GM12878 (cell line): ENCODE measurements around the gene DMXL1.

Experiments used
- ATF7 ChIP-seq: fragments of 450-650 bp; IDR thresholded peaks from 2 replicates; pipeline ENCODE4 v1.6.1; 2016; ENCODE audit warnings: low read depth, mild to moderate bottlenecking
- POLR2A ChIP-seq: IDR thresholded peaks from 2 replicates; pipeline ENCODE4 v1.6.1; 2011; ENCODE audit warnings: low read depth, mild to moderate bottlenecking, low read length
- SMC3 ChIP-seq: IDR thresholded peaks from 2 replicates; pipeline ENCODE4 v1.6.1; 2011; ENCODE audit warnings: low read length, improper control_type of control experiment, borderline replicate concordance
- YY1 ChIP-seq: IDR thresholded peaks from 2 replicates; pipeline ENCODE4 v1.6.1; 2011; ENCODE audit warnings: low read depth, mild to moderate bottlenecking, low read length
- TF ChIP-seq, protein P1 (sequence below): fragments of 450-650 bp; formaldehyde crosslinking; IDR thresholded peaks from 2 replicates; pipeline ENCODE4 v1.4.0; 2022; ENCODE audit warnings: mild to moderate bottlenecking, moderate library complexity
- TF ChIP-seq, protein P2 (sequence below): IDR thresholded peaks from 2 replicates; pipeline ENCODE4 v1.6.1; 2011; ENCODE audit warnings: mild to moderate bottlenecking, low read depth, low read length, moderate library complexity; ENCODE audit not compliant: insufficient replicate concordance
- TF ChIP-seq, protein P3 (sequence below), 3 experiments: IDR thresholded peaks in 2 of 3; conservative IDR thresholded peaks in 1 of 3; 2 replicates each; pipeline ENCODE4 v1.5.1; 2011; ENCODE audit warnings: low read depth in 3 of 3, low read length in 3 of 3, mild to moderate bottlenecking in 3 of 3, control low read depth in 2 of 3, moderate library complexity in 2 of 3, inconsistent platforms in 1 of 3, mixed read lengths in 1 of 3; ENCODE audit not compliant: control insufficient read depth in 2 of 3, insufficient read depth in 1 of 3; ENCODE audit errors: extremely low read depth in 1 of 3

DNA sequence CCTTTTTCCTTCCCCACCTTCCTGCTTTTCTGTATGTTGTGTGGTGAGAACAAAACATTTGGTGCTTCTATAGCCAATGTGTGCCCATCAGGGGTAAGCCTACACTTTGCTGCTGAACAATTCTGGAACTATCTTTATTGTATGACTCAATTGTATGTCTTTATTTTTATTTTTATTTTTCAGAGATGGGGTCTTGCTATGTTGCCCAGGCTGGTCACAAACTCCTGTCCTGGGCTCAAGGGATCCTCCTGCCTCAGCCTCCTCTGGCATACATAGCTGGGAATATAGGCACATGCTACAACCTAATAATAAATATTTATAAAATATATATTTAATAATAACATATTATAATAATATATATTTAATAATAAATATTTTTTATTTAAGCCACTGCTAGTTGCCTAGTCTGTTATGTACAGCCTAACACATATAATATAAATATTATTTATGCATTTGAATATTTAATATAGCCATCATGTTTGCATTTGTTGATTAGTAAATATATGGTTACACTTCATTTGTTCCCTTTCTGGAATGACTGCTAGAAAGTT, 11.8 kb upstream of the DMXL1 start:
- no peak for TF ChIP-seq SMC3
- no peak for TF ChIP-seq POLR2A
- no peak for TF ChIP-seq YY1
- TF ChIP-seq, protein P1, sequence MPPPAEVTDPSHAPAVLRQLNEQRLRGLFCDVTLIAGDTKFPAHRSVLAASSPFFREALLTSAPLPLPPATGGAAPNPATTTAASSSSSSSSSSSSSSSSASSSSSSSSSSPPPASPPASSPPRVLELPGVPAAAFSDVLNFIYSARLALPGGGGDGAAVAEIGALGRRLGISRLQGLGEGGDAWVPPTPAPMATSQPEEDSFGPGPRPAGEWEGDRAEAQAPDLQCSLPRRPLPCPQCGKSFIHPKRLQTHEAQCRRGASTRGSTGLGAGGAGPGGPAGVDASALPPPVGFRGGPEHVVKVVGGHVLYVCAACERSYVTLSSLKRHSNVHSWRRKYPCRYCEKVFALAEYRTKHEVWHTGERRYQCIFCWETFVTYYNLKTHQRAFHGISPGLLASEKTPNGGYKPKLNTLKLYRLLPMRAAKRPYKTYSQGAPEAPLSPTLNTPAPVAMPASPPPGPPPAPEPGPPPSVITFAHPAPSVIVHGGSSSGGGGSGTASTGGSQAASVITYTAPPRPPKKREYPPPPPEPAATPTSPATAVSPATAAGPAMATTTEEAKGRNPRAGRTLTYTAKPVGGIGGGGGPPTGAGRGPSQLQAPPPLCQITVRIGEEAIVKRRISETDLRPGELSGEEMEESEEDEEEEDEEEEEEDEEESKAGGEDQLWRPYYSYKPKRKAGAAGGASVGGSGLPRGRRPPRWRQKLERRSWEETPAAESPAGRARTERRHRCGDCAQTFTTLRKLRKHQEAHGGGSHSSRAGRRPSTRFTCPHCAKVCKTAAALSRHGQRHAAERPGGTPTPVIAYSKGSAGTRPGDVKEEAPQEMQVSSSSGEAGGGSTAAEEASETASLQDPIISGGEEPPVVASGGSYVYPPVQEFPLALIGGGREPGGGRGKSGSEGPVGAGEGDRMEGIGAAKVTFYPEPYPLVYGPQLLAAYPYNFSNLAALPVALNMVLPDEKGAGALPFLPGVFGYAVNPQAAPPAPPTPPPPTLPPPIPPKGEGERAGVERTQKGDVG (CRISPR knock-in tag), result no peak
- TF ChIP-seq, protein P2, sequence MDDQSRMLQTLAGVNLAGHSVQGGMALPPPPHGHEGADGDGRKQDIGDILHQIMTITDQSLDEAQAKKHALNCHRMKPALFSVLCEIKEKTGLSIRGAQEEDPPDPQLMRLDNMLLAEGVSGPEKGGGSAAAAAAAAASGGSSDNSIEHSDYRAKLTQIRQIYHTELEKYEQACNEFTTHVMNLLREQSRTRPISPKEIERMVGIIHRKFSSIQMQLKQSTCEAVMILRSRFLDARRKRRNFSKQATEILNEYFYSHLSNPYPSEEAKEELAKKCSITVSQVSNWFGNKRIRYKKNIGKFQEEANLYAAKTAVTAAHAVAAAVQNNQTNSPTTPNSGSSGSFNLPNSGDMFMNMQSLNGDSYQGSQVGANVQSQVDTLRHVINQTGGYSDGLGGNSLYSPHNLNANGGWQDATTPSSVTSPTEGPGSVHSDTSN, result no peak
- TF ChIP-seq, protein P3, sequence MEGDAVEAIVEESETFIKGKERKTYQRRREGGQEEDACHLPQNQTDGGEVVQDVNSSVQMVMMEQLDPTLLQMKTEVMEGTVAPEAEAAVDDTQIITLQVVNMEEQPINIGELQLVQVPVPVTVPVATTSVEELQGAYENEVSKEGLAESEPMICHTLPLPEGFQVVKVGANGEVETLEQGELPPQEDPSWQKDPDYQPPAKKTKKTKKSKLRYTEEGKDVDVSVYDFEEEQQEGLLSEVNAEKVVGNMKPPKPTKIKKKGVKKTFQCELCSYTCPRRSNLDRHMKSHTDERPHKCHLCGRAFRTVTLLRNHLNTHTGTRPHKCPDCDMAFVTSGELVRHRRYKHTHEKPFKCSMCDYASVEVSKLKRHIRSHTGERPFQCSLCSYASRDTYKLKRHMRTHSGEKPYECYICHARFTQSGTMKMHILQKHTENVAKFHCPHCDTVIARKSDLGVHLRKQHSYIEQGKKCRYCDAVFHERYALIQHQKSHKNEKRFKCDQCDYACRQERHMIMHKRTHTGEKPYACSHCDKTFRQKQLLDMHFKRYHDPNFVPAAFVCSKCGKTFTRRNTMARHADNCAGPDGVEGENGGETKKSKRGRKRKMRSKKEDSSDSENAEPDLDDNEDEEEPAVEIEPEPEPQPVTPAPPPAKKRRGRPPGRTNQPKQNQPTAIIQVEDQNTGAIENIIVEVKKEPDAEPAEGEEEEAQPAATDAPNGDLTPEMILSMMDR (IDR thresholded peaks at IDR 0.05 in 2 of 3, conservative IDR thresholded peaks at IDR 0.05 in 1 of 3; ENCODE audit: control insufficient read depth in 2 of 3, extremely low read depth in 1 of 3, insufficient read depth in 1 of 3, low read depth in 3 of 3, low read length in 3 of 3), result no peak
- no peak for TF ChIP-seq ATF7
